ENCODE data around the gene SPIRE2. TPM values are rescaled to one million over a fixed set of nuclear protein-coding genes. Genes with fewer than 3 reads are reported as not detected.
"Not testable (repeated sequence)": the region's sequence is repeated elsewhere in the genome, so short reads cannot be mapped to it uniquely, and the experiment has no call there.

Gene SPIRE2
- polyA plus RNA-seq, 4 donors = 9.5 to 22.5 (median 14.2) TPM

GRCh38 chr16:89808475-89808874, 19.8 kb upstream of the SPIRE2 start:
- no peak for DNase-seq (ENCODE audit: low read depth in 4 of 4, low spot score in 2 of 4)

DNA sequence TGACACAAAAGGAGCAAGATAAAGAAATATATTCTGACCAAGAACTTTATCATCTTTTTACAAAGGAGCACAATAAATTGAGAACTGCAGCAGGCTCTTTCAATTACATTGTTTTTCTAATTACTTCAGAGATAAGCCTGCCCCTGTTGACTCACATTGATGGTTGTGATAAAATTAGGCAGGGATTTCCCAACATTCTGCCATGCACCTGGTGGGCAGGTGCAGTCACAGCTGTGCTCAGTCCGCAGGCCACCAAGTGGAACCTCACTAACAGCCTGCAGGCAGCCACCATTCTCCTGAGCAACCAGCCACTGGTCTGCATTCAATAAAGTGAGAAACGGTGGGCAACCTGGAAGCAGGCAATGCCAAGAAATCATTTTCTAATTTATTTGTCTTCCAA, 17.0 kb upstream of the SPIRE2 start:
- DNase-seq (ENCODE audit: low read depth in 4 of 4, low spot score in 2 of 4) = no peak

DNA sequence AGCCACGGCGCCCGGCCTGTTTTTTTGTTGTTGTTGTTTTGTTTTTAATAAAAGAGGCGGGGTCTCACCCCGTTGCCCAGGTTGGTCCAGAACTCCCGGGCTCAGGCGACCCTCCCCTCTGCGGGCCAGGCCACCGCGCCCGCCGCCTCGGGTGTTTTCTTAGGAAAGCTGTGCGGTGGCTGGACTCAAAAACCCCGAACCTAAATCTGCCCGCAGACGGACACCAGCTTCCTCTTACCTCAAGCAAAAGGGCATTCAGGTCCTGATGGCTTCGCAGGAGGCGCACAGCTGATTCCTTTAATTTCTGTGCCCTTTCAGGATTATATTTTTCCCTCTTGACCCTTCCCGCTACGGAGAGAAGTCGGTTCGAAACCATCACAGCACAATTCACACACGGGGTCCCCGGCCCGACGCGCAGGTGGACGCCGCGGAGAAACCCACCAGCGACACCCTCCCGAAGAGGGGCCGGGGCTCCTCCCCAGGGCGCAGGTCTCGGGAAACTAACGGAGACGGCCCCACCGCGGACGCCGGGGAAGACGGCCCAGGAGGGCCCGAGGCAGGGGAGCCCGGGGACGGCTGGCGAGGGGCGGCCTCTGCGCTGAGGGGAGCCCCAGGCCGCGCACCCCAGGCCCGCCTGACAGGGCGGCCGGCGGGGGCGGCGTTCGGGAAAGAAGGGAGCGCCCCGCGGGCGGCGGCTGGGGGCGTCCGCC, 12.5 kb upstream of the SPIRE2 start:
- DNase-seq (ENCODE audit: low read depth in 4 of 4, low spot score in 2 of 4) = no peak

DNA sequence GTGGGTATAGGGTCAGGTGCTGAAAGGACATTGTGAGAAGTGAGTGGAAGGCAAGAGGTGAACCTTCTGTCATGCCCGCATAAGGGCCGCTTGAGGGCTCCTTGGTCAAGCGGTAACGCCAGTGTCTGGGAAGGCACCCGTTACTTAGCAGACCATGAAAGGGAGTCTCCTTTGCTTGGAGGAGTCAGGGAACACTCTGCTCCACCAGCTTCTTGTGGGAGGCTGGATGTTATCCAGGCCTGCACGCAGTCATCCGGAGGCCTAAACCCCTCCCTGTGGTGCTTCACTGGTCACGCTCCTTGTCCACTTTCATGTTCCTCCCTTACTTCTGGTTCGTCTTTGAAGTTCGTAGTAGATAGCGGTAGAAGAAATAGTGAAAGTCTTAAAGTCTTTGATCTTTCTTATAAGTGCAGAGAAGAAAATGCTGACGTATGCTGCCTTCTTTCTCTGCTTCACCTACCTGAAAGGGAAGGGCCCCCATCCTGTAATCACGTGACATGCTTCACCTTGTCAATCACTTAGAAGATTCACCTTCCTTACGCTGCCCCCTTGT, 9.3 kb upstream of the SPIRE2 start:
- not testable (repeated sequence) for DNase-seq (ENCODE audit: low read depth in 4 of 4, low spot score in 2 of 4)

GRCh38 chr16:89819448-89819847, 8.8 kb upstream of the SPIRE2 start:
- not testable (repeated sequence) for DNase-seq (ENCODE audit: low read depth in 4 of 4, low spot score in 2 of 4)

DNA sequence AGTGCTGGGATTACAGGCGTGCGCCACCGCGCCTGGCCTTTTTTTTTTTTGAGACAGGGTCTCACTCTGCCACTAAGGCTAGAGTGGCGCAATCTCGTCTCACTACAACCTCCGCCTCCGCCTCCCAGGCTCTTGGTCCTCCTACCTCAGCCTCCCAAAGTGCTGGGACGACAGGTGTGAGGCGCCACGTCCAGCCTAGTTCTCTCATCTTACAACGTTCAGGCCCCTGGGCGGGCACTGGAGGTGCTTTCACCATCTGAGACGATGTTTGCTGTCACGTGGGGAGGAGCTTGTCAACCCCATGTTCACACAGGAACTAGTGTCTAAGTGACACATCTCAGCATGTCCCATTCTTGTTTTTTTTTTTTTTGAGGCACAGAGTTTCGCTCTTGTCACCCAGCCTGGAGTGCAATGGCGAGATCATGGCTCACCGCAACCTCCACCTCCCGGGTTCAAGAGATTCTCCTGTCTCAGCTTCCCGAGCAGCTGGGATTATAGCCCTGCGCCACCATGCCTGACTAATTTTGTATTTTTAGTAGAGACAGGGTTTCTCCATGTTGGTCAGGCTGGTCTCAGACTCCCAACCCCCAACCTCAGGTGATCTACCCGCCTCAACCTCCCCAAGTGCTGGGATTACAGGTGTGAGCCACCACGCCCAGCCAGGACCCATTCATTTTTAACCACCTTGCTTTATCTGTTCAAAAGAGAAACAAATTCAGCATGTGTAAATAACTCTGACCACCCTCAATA, 6.7 kb upstream of the SPIRE2 start:
- no peak for DNase-seq (ENCODE audit: low read depth in 4 of 4, low spot score in 2 of 4)

- no peak for DNase-seq (ENCODE audit: low read depth in 4 of 4, low spot score in 2 of 4)
Observed at GRCh38 chr16:89822188-89823086, 5.8 kb upstream of the SPIRE2 start.

DNA sequence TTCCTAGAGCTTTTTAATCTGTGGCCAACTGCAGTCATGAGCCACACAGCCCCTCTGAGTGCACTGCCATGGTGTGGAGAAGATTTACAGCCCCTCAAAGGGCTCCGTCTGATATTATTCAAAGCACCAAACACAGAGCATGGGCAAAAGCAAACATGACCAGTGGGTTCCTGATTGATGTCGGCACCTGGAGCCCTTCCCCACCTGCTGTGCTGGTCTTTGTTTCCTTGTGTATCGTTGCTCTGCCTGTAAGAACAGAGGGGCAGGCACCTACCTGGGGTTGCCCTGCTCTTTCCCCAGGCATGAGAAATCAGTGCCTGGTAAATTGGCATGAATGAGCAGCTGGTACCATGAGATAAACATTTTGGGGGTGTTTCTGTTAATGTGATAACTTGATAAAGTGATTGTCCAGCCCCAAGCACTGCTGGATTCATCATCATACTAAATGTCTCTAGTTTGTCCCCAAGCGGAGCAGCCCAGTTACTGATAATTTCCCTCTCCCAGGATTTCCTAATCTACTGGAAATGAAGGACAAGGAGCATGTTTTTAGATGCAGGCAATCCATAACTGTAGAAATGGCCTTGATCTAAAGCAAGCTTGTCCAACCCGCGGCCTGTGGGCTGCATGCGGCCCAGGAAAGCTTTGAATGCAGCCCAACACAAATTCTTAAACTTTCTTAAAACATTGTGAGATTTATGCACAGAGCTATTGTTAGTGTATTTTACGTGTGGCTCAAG, 5.0 kb upstream of the SPIRE2 start:
- DNase-seq (ENCODE audit: low read depth in 4 of 4, low spot score in 2 of 4) = no peak

- DNase-seq (ENCODE audit: low read depth in 4 of 4, low spot score in 2 of 4) = not testable (repeated sequence)
Observed at GRCh38 chr16:89823824-89824148, 4.5 kb upstream of the SPIRE2 start.

- DNase-seq (ENCODE audit: low read depth in 4 of 4, low spot score in 2 of 4) = no peak
Observed at GRCh38 chr16:89826531-89827382, 1.5 kb upstream of the SPIRE2 start.

- DNase-seq (ENCODE audit: low read depth in 4 of 4, low spot score in 2 of 4) = no peak
Observed at GRCh38 chr16:89827383-89828198, 684 bp upstream of the SPIRE2 start.

GRCh38 chr16:89828870-89829629, 775 bp downstream of the SPIRE2 start:
- no peak for DNase-seq (ENCODE audit: low read depth in 4 of 4, low spot score in 2 of 4)

DNA sequence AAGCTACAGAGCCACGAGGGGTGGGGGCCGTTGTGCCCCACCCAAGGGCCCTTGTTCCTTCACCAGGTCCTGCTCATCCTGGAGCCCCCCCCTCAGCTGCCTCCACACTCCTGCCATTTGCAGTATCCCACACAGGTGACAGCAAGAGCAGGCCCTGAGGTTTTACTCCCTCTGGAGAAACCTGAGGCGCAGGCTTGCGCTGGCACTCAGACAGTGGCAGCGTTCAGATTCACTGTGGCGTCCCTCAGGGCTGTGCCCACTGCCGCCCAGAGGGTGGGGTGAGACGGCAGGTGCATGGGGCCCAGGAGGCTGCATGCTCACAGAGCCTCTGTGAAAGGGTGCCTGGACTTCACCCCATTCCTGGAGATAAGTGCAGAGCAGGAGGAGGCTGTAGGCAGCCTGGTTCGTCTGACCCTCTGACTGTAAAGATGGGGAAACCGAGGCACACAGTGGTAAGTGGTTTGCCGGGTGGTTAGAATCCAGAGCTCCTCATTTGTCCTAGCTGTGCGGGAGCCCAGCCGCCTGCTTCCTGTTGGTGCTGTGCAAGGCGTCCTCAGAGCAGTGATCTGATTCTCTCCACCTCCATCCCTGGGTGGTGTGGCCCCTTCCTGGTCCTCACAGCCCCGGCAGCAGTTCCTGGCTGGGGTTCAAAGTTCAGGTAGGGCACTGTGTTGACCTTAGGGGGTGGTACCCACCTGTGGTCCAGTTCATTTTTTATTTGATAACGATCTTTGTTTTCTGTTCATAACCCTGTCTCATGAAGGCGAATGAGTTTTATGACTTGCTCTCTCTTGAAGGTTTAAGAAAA, 1.6 kb downstream of the SPIRE2 start:
- no peak for DNase-seq (ENCODE audit: low read depth in 4 of 4, low spot score in 2 of 4)

DNA sequence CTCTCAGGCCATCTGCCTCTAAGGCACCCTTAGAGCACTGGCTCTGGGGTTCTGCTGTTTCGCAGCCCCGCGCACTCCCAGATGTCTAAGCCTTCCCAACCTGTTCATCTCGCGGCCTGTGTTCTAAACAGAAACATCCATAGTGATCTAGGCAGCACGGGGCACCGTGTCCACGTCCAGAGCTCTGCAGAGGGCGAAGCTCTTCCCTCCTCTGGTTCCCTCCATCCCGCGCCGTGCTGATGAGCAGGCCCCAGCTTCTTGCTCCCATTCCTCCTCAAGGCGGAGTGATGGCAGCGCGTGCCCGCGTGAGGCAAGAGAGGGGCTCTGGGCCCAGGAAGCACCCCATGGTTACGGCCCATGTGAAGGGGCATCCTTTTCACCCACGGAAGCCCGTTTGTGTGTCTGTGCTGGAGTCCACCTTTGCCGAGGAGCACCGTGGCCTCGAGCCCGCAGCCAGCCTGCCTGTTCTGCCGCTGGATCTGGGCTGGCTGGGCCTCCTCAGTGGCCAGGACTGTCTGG, 3.6 kb downstream of the SPIRE2 start:
- DNase-seq (ENCODE audit: low read depth in 4 of 4, low spot score in 2 of 4) = no peak

- not testable (repeated sequence) for DNase-seq (ENCODE audit: low read depth in 4 of 4, low spot score in 2 of 4)
Observed at GRCh38 chr16:89833664-89834363, 5.5 kb downstream of the SPIRE2 start.

- not testable (repeated sequence) for DNase-seq (ENCODE audit: low read depth in 4 of 4, low spot score in 2 of 4)
Observed at GRCh38 chr16:89834813-89835363, 6.6 kb downstream of the SPIRE2 start.

Measured in left renal cortex interstitium (tissue), 4 donors.